GM19467 (cell line): ENCODE data around the gene TP53I13.
A peak's percentile ranks its signal among the peaks of the same experiment; 100 is the strongest.

Source experiments
- ATAC-seq: cut with Tn5 transposase; IDR thresholded peaks from one replicate; pipeline ENCODE4 v1.9.1; 2021; ENCODE audit warnings: mild to moderate bottlenecking, moderate library complexity; ENCODE audit not compliant: unreplicated experiment

The TP53I13 gene

DNA sequence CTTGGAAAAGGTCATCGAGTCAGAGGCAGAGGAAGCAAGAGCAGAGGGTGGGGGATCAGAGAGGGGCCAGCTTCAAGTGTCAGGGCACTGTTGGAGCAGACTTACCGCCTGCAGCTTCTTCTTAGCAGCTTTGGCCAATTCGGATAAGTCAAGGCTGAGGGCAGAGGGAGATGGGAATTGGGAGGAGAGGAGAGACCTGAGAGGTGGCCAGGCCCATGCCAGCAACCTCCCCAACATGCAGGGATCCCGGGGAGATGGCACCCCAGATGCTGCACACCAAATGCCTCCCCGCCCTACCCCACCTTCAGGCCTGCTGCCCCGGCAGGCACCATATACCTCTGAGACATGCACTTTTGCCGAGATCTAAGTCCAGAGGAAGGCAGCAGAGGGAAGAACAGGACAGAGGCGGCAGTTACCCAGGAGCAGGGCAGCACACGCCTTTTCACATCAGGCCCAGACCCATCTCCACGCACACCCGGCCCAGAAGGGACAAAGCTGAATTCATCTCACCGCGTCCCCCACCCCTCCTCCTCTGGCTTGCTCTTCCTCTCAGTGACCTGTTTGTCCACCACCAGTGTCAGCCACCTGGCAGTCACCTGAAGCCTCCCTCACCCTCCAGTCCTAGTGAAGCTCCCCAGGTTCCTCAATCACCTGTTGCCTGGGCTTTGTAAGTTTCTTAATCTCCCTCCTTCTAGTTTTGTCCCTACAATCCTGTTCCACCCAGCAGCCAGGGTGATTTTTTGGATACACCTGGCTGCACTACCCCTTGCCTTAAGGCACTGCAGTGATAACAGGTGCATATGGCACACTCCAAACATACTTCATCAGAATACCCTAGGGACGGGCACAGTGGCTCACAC lies 10.4 kb downstream of the TP53I13 start:
- ATAC-seq, result no peak

GRCh38 chr17:29579866-29580771 lies 11.6 kb downstream of the TP53I13 start:
- peak; percentile 70 for ATAC-seq

DNA sequence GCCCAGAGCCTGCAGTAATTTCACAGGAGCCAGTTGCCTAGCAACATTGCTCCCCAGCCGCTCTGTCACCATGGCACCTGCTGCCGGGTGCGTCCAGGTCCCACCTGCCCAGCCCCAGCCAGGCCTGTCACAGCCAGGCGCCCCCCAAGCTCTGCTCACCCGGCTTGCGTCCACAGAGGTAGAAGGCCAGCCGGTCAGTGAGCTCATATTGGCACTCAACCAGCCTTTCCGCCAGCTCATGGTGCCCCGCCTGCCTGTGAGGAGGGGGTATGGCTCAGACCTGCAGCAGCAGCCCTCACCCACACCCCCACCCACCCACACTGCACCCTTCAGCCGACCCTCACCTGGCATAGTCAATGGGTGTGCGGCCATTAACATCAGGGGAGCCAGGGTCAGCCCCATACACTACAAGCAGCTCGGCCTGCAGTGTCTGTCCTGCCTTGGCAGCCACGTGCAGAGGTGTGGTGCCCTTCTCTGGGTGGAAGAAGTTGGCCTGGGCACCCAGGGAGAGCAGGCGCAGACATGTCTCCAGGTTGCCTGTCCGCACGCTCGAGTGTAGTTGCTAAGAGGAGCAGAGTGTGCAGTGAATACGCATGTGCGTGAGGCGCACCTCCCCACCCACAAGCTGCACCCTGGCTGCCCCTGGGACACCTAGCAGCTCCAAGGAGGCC lies 13.2 kb downstream of the TP53I13 start:
- ATAC-seq, result no peak

- no peak for ATAC-seq
These were observed 13.8 kb downstream of the TP53I13 start for GRCh38 chr17:29582254-29582765.

GRCh38 chr17:29582772-29583171 lies 14.3 kb downstream of the TP53I13 start:
- no peak for ATAC-seq

DNA sequence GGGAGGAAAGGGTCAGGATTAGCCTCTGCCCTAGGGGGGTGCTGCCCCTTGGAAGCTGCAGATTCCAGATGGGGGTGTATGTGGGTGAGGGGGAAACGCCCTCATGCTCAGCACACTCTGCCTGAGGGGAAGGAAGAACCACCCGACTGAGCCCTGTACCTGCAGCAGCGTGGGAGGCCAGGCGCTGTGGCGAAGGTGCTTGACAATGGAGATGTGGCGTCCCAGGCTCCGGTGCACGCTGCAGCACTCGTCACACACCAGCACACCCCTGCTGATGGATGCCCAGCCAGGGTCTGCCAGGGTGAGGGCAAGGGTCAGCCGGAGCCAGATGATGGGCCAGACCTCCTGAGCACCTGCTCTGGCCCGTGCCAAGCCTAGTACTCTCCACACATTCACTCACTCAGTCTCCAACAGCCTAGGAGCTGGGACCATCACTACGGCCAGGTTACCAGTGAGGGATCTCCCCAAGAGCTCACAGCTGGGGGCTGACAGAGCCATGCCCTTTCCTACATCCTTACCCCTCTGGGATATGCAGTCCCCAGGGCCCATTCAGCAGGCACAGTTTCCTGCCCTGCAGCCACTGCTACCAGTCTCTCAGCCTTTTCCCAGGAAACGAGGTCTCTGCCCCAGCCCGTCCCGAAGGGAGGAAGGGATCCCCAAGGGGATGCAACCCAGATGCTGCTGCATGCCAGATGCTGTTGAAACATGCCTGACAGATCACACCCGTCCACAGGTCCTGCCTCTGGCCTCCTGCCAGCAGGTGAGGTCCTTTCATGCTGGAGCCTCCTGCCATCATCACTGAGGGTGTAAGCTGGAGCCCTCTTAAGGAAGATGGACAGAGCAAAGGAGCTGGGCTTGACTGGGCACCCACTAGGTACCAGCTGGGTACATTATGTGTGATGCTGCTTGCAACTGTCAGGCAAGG lies 15.1 kb downstream of the TP53I13 start:
- ATAC-seq, result no peak

DNA sequence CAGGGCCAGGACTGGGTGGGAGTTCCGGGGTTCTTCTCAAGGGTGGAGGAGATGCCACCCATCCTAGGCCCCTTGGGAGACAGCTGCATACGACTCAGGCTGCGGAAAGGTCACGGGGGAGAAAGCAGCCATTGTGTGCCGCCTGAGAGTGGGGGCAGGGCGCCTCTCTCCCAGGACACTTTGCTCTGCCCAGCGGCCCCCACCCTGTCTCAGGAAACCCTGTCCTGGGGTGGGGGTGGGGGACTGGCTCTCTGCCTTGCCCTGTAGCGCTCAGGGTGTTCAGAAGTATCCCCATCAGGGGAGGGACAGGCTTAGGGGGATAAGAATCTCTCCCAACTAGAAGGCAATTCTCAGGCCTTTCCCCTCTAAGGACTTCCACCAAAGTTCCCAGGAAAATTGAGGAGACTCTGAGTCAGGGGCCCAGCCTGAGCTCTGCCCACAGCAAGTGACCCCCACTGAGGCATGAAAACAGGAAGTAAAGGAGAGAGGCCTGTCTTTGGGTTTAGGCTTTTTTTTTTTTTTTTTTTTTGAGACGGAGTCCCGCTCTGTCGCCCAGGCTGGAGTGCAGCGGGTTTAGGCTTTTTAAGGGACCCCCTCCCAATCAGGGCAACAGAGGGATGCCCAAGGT lies 16.1 kb downstream of the TP53I13 start:
- ATAC-seq, result no peak

GRCh38 chr17:29585080-29585751 lies 16.7 kb downstream of the TP53I13 start:
- ATAC-seq, result no peak

- ATAC-seq, result no peak
These were observed 18.4 kb downstream of the TP53I13 start for GRCh38 chr17:29586676-29587469.

GRCh38 chr17:29587591-29587990 lies 19.1 kb downstream of the TP53I13 start:
- no peak for ATAC-seq

- no peak for ATAC-seq
These were observed 19.6 kb downstream of the TP53I13 start for GRCh38 chr17:29588017-29588561.

GRCh38 chr17:29588562-29589411 lies 20.3 kb downstream of the TP53I13 start:
- ATAC-seq, result peak; percentile 15

DNA sequence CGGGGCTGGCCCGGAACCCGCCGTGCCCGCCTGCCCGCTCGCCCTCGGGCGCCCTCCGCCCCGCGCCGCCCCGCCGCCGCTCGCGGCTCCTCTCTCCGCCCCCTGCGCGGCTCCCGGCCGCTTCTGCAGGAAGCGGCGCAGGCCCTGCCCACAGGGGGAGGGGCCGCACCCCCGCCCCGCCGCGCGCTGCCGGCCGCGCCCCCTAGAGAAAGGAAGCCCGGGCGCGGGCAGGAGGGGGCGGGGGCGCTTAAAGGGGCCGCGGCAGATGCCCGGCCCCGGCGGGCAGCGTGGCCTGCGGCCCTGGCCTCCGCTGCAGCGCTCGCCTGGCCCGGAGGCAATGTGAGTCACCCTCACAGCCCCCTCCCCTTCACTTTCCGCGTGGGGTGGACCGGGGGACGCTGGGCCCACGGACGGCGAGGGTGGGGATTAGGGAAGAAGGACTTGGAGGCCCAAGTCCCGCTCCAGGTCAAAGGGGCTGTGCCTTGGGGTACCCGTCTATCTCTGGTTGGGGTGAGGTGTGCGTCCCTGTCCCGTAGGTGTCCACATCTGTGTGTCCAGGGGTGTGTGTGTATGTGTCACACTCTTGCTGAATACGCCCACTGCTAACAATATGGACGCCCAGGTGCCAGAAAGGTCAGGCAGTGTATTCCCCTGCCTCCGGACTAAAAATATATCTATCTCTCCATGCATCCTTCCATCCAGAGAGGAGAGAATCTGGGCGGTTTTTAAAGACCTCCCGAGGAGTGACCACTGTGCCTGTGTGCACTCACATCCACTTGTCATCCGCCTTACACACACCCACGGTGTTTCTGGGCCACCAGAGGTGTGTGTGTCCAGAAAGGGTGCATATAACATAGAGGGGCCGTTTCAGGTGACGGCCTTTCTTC lies 21.3 kb downstream of the TP53I13 start, which contains the start of gene GIT1:
TSS of gene GIT1 (minus strand) at position 125 of the 887 bp plus-strand sequence. CDS start 270 bp downstream, outside the sequence.
- ATAC-seq, result peak; percentile 55

- no peak for ATAC-seq
These were observed 22.1 kb downstream of the TP53I13 start for GRCh38 chr17:29590411-29591145.

GRCh38 chr17:29591146-29591736 lies 22.7 kb downstream of the TP53I13 start:
- no peak for ATAC-seq
